HepG2 (cell line): ENCODE results near the gene JOSD2. TPM values are rescaled to one million over a fixed set of nuclear protein-coding genes. Genes with fewer than 3 reads are reported as not detected.
A peak's percentile ranks its signal among the peaks of the same experiment; 100 is the strongest.

Source experiments
- ATAC-seq: fragments of 200-7000 bp; cut with Tn5 transposase; 3 replicates; pipeline ENCODE4 v1.9.1; 2020; ENCODE audit warnings: mild to moderate bottlenecking, moderate library complexity
- BruUV-seq: library from RNA; stranded (reverse); fragments of 400-500 nt; replicated peaks from 2 replicates; lab custom pipeline; 2021; lab: Mats Ljungman, UMichigan
- CTCF ChIA-PET: fragments of 300-600 bp; formaldehyde crosslinking; extraction: SDS; loops from one replicate; lab custom pipeline; 2021; ENCODE audit warnings: low total read pairs, inconsistent platforms, low intra/inter-chr PET ratio; lab: Yijun Ruan, JAX
- POLR2A ChIA-PET: fragments of 350-600 bp; sonication (Branson Sonifier 250); formaldehyde crosslinking; loops from one replicate; lab custom pipeline; 2020; ENCODE audit warnings: antibody characterized with exemption, inconsistent platforms; lab: Yijun Ruan, JAX
- DNase-seq: peaks from one replicate; pipeline ENCODE4 v3.0.0-alpha.2; 2015; ENCODE audit warnings: low spot score
- FAIRE-seq: peaks from 3 replicates; lab custom pipeline; 2011; peaks lifted over from hg19 to GRCh38; lab: Jason Lieb, UNC
- H2AFZ ChIP-seq: one replicate; pipeline ENCODE4 v1.6.1; 2011; ENCODE audit warnings: low read length, inconsistent platforms
- H3K27ac ChIP-seq: fragments of 300-600 bp; 3 replicates; pipeline ENCODE4 v1.8.0; 2011; ENCODE audit warnings: mixed run types, mild to moderate bottlenecking, mixed read lengths, low read length, inconsistent platforms; ENCODE audit not compliant: insufficient read depth; ENCODE audit errors: extremely low read length
- H3K27me3 ChIP-seq, 2 experiments: fragments of 200-600 bp in 1 of 2; 2 replicates in 1 of 2; 3 replicates in 1 of 2; pipeline versions ENCODE4 v1.6.0 to v1.8.0; 2011; ENCODE audit warnings: low read length in 2 of 2, mild to moderate bottlenecking in 2 of 2, moderate library complexity in 2 of 2, inconsistent platforms in 1 of 2; ENCODE audit not compliant: insufficient read depth in 2 of 2, control insufficient read depth in 1 of 2
- H3K36me3 ChIP-seq, 2 experiments: fragments of 200-600 bp in 1 of 2; replicated peaks in 1 of 2; 2 replicates in 1 of 2; 3 replicates in 1 of 2; pipeline versions ENCODE4 v1.5.1 to v1.8.0; 2011; ENCODE audit warnings: low read length in 2 of 2, inconsistent platforms in 1 of 2; ENCODE audit not compliant: insufficient read depth in 2 of 2, control insufficient read depth in 1 of 2
- H3K4me1 ChIP-seq: 2 replicates; pipeline ENCODE4 v1.5.1; 2012; ENCODE audit warnings: low read length, inconsistent platforms; ENCODE audit not compliant: insufficient read depth
- H3K4me2 ChIP-seq: 2 replicates; pipeline ENCODE4 v1.6.0; 2011; ENCODE audit warnings: low read depth, low read length, inconsistent platforms
- H3K4me3 ChIP-seq, 3 experiments: fragments of 200-600 bp in 1 of 3; sonication (generic), shearing (Covaris generic) in 1 of 3; replicated peaks in 1 of 3; 2 replicates each; pipeline ENCODE4 v1.5.1; 2011 to 2016; ENCODE audit warnings: low read length in 3 of 3, inconsistent platforms in 2 of 3, low read depth in 2 of 3, mild to moderate bottlenecking in 2 of 3, control low read depth in 1 of 3, mixed read lengths in 1 of 3; ENCODE audit not compliant: insufficient read depth in 1 of 3
- H3K79me2 ChIP-seq: one replicate; pipeline ENCODE4 v1.6.1; 2011; ENCODE audit warnings: low read length, inconsistent platforms; ENCODE audit not compliant: insufficient read depth
- H3K9ac ChIP-seq: 2 replicates; pipeline ENCODE4 v1.6.0; 2011; ENCODE audit warnings: mild to moderate bottlenecking, low read depth, low read length, inconsistent platforms; ENCODE audit not compliant: insufficient read depth
- H3K9me3 ChIP-seq: 2 replicates; pipeline ENCODE4 v1.5.1; 2012; ENCODE audit warnings: mild to moderate bottlenecking, low read length
- H4K20me1 ChIP-seq: 2 replicates; pipeline ENCODE4 v1.6.0; 2011; ENCODE audit warnings: inconsistent platforms, mild to moderate bottlenecking, low read length, moderate library complexity; ENCODE audit not compliant: insufficient read depth
- FOSL2 ChIP-seq: sonication (generic); formaldehyde crosslinking; IDR thresholded peaks from 2 replicates; pipeline ENCODE4 v1.4.0; 2020; ENCODE audit warnings: missing genetic modification reagents
- IRX3 ChIP-seq: sonication (generic); formaldehyde crosslinking; IDR thresholded peaks from 2 replicates; pipeline ENCODE4 v1.8.1; 2023; ENCODE audit warnings: mild to moderate bottlenecking, low read depth, missing genetic modification reagents, borderline replicate concordance
- RAD21 ChIP-seq: fragments of 450-650 bp; formaldehyde crosslinking; IDR thresholded peaks from 2 replicates; pipeline ENCODE4 v1.5.0; 2020; ENCODE audit warnings: mild to moderate bottlenecking
- SP1 ChIP-seq, 2 experiments: fragments of 450-650 bp in 1 of 2; sonication (generic) in 1 of 2; formaldehyde crosslinking in 1 of 2; IDR thresholded peaks; 2 replicates each; pipeline versions ENCODE4 v1.4.0 to v1.6.1; 2016 to 2020; ENCODE audit warnings: missing genetic modification reagents in 1 of 2
- SP5 ChIP-seq: IDR thresholded peaks from 2 replicates; pipeline ENCODE4 v1.6.1; 2016; ENCODE audit warnings: low read depth, borderline replicate concordance
- TAF1 ChIP-seq: sonication (generic); formaldehyde crosslinking; IDR thresholded peaks from 2 replicates; pipeline ENCODE4 v1.4.0; 2020; ENCODE audit warnings: missing genetic modification reagents
- ZNF263 ChIP-seq: sonication (generic); formaldehyde crosslinking; IDR thresholded peaks from 2 replicates; pipeline ENCODE4 v1.4.0; 2020; ENCODE audit warnings: missing genetic modification reagents
- ZNF383 ChIP-seq: sonication (generic); formaldehyde crosslinking; IDR thresholded peaks from 2 replicates; pipeline ENCODE4 v1.4.0; 2020; ENCODE audit warnings: missing genetic modification reagents, mild to moderate bottlenecking, borderline replicate concordance
- WGBS: methylation state at CpG from one replicate; pipeline ENCODE4 v1.1.6; 2017; ENCODE audit warnings: low lambda C conversion rate; 5-methylcytosine and 5-hydroxymethylcytosine counted together
- in situ Hi-C: cut with HindIII; loops from 2 replicates; pipeline ENCODE4 v1.10.0; 2017; ENCODE audit warnings: low pct_unique_long_range_greater_than_20kb; ENCODE audit not compliant: extremely low pct_ligation_motif_present
- intact Hi-C: fragments of 100-400 bp; cut with micrococcal nuclease; formaldehyde crosslinking; loops from one replicate; pipeline ENCODE4 v1.10.0; 2022; ENCODE audit not compliant: unreplicated experiment
- polyA plus RNA-seq, 8 experiments: library from polyadenylated mRNA; depleted of rRNA in 3 of 8; stranded (reverse) in 7 of 8; unstranded in 1 of 8; fragments of >200 nt; fragmentation: Illumina TruSeq in 4 of 8; extraction: Trizol in 4 of 8; gene quantifications; 2 replicates each; pipeline versions ENCODE4 v1.2.1 to v1.2.3, GENCODE V29; 2011 to 2016; ENCODE audit warnings: low read depth in 4 of 8, missing spikeins in 1 of 8, mixed read lengths in 1 of 8; ENCODE audit not compliant: insufficient read depth in 1 of 8
- total RNA-seq, 5 experiments: library from RNA; depleted of rRNA; stranded (reverse); fragments of >200 nt; fragmentation: Illumina TruSeq; extraction: Trizol; gene quantifications; 2 replicates each; pipeline ENCODE4 v1.2.3, GENCODE V29; 2016; ENCODE audit warnings: low read depth in 1 of 5
- TF ChIP-seq, protein P1 (sequence below): sonication (generic); formaldehyde crosslinking; IDR thresholded peaks from 2 replicates; pipeline ENCODE4 v1.5.0; 2020; ENCODE audit warnings: mild to moderate bottlenecking, missing genetic modification reagents, moderate library complexity
- TF ChIP-seq, protein P2 (sequence below): sonication (generic); formaldehyde crosslinking; IDR thresholded peaks from 2 replicates; pipeline ENCODE4 v1.9.0; 2022; ENCODE audit warnings: missing genetic modification reagents, mild to moderate bottlenecking, borderline replicate concordance
- TF ChIP-seq, protein P3 (sequence below): sonication (generic); formaldehyde crosslinking; IDR thresholded peaks from 2 replicates; pipeline ENCODE4 v1.8.1; 2023; ENCODE audit warnings: mild to moderate bottlenecking, missing genetic modification reagents

The JOSD2 gene
- total and polyA plus RNA-seq, 2 of the 13 experiments (the other 11 are each of a cell fraction or from before 2014, with no cell fraction given), result 2.0 to 4.1 TPM

DNA sequence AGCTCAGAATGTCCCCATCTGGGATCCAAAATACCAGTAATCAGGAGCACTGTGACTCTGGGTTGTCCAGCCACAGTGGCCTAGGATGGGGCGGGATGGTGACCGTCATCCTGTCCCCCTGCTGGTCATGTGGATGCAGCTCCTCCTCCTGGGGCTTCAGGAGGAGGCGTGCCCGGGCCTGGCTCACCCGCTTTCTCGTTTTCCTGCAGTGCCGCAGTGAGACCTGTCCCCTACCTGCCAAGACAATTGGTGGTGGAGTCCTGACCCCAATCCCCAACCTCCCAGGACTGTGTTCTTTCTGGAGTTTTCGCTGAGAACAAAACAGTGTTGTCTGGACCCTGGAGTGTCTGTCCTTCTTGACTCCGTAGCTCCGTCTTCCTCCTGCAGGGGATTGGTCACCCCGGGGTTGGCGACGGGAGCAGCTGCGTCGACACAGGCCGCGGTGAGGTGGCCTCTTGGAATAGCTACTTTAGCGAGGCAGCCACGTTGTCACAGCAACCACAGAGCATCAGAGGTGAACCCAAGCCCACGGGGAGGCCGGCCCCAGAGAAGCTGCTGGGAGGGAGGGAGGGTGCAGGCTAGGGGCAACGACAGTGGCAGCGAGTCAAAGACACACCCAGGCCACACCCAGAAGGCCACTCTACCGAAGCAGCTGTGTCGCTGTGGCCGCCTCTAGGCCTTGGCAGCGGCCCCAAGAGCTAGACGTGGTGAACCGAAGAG lies 44.8 kb downstream of the JOSD2 start:
- 0 out of 2 replicates have a peak overlapping the region, but pooled peaks have one; percentile 26 for H3K9ac ChIP-seq
- 22% methylated on average over 11 of the region's 29 CpGs for WGBS
- peak; percentile 34 for DNase-seq
- H4K20me1 ChIP-seq, result no peaks in the 10 kb centered on the region
- no peaks in the 10 kb centered on the region for H3K27me3 ChIP-seq
- BruUV-seq, result no TSS peak
- in situ Hi-C loops, result loop anchor here (10.0 kb wide), 1 partner anchor 91 kb away; the partner anchor contains the start of gene NR1H2
- ChIA-PET POLR2A (interaction anchor here (1.1 to 1.3 kb wide), 2 partner anchors 90 to 98 kb away, joined by 3 to 5 read pairs; partner anchors contain the start of gene NR1H2), CTCF (interaction anchor here (1.2 kb wide), 1 partner anchor 98 kb away, joined by 7 read pairs; no protein-coding TSS in a partner anchor)
- peak overlapping the region; percentile 77; the same call in 1 of the 2 replicates for H3K4me2 ChIP-seq
- FAIRE-seq, result no peak
- peak overlapping the region in 1 of 3 experiments; percentile 18; a peak in 1 of 6 replicates for H3K4me3 ChIP-seq
- no peak overlapping the region for H2AFZ ChIP-seq
- H3K36me3 ChIP-seq, result no peaks in the 10 kb centered on the region
- TF ChIP-seq ZNF263 (0 out of 2 replicates have a peak, but pooled peaks have one; percentile 41), IRX3 (no peak), SP1 (IDR thresholded peaks at IDR 0.05) (no peak), SP1 (CRISPR knock-in tag; IDR thresholded peaks at IDR 0.05) (peak; percentile 55), TAF1 (CRISPR knock-in tag) (0 out of 2 replicates have a peak, but pooled peaks have one; percentile 15), ZNF383 (CRISPR knock-in tag) (no peak), SP5 (0 out of 2 replicates have a peak, but pooled peaks have one; percentile 32), FOSL2 (CRISPR knock-in tag) (0 out of 2 replicates have a peak, but pooled peaks have one; percentile 8), RAD21 (CRISPR knock-in tag) (0 out of 2 replicates have a peak, but pooled peaks have one; percentile 28)
- TF ChIP-seq, protein P1, sequence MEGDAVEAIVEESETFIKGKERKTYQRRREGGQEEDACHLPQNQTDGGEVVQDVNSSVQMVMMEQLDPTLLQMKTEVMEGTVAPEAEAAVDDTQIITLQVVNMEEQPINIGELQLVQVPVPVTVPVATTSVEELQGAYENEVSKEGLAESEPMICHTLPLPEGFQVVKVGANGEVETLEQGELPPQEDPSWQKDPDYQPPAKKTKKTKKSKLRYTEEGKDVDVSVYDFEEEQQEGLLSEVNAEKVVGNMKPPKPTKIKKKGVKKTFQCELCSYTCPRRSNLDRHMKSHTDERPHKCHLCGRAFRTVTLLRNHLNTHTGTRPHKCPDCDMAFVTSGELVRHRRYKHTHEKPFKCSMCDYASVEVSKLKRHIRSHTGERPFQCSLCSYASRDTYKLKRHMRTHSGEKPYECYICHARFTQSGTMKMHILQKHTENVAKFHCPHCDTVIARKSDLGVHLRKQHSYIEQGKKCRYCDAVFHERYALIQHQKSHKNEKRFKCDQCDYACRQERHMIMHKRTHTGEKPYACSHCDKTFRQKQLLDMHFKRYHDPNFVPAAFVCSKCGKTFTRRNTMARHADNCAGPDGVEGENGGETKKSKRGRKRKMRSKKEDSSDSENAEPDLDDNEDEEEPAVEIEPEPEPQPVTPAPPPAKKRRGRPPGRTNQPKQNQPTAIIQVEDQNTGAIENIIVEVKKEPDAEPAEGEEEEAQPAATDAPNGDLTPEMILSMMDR (CRISPR knock-in tag), result peak; percentile 58
- TF ChIP-seq, protein P2, sequence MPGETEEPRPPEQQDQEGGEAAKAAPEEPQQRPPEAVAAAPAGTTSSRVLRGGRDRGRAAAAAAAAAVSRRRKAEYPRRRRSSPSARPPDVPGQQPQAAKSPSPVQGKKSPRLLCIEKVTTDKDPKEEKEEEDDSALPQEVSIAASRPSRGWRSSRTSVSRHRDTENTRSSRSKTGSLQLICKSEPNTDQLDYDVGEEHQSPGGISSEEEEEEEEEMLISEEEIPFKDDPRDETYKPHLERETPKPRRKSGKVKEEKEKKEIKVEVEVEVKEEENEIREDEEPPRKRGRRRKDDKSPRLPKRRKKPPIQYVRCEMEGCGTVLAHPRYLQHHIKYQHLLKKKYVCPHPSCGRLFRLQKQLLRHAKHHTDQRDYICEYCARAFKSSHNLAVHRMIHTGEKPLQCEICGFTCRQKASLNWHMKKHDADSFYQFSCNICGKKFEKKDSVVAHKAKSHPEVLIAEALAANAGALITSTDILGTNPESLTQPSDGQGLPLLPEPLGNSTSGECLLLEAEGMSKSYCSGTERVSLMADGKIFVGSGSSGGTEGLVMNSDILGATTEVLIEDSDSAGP (CRISPR knock-in tag), result 0 out of 2 replicates have a peak, but pooled peaks have one; percentile 11
- TF ChIP-seq, protein P3, sequence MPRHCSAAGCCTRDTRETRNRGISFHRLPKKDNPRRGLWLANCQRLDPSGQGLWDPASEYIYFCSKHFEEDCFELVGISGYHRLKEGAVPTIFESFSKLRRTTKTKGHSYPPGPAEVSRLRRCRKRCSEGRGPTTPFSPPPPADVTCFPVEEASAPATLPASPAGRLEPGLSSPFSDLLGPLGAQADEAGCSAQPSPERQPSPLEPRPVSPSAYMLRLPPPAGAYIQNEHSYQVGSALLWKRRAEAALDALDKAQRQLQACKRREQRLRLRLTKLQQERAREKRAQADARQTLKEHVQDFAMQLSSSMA, result no peak
- TF ChIP-seq, all 625 proteins: peak for 8
- no peaks in the 10 kb centered on the region for H3K79me2 ChIP-seq
- ATAC-seq, result peak; percentile 81
- intact Hi-C loops, result no loop called here
- no peaks in the 10 kb centered on the region for H3K9me3 ChIP-seq
- peaks cover 41% of the 10 kb centered on the region for H3K4me1 ChIP-seq
- H3K27ac ChIP-seq, result no peak overlapping the region
